H9 (cell line): ENCODE measurements around the gene TSPYL1. TPM values are rescaled to one million over a fixed set of nuclear protein-coding genes. Genes with fewer than 3 reads are reported as not detected.

Source experiments
- DNase-seq: peaks from one replicate; pipeline ENCODE4 v3.0.0-alpha.2; 2017
- H2AFZ ChIP-seq: one replicate; pipeline ENCODE4 v1.6.1; 2013; ENCODE audit warnings: mild to moderate bottlenecking, low read length, control low read depth, moderate library complexity
- H2AK5ac ChIP-seq: 2 replicates; pipeline ENCODE4 v1.6.1; 2013; ENCODE audit warnings: low read length, control low read depth, mixed read lengths; ENCODE audit not compliant: insufficient read length
- H2BK120ac ChIP-seq: one replicate; pipeline ENCODE4 v1.6.1; 2013; ENCODE audit warnings: low read depth, mild to moderate bottlenecking, low read length, control low read depth, inconsistent platforms; ENCODE audit not compliant: poor library complexity, severe bottlenecking
- H2BK12ac ChIP-seq: 2 replicates; pipeline ENCODE4 v1.6.1; 2013; ENCODE audit warnings: low read length, control low read depth, mixed read lengths, low read depth; ENCODE audit not compliant: insufficient read length
- H2BK15ac ChIP-seq: 2 replicates; pipeline ENCODE4 v1.6.1; 2013; ENCODE audit warnings: low read depth, low read length, control low read depth
- H2BK20ac ChIP-seq: one replicate; pipeline ENCODE4 v1.6.1; 2013; ENCODE audit warnings: low read depth, mild to moderate bottlenecking, low read length, control low read depth, inconsistent platforms; ENCODE audit not compliant: poor library complexity, severe bottlenecking
- H2BK5ac ChIP-seq: 2 replicates; pipeline ENCODE4 v1.6.1; 2013; ENCODE audit warnings: low read length, control low read depth, mixed read lengths; ENCODE audit not compliant: insufficient read length
- H3K14ac ChIP-seq: 2 replicates; pipeline ENCODE4 v1.6.1; 2013; ENCODE audit warnings: low read length, control low read depth; ENCODE audit not compliant: insufficient read depth
- H3K18ac ChIP-seq: 2 replicates; pipeline ENCODE4 v1.6.1; 2013; ENCODE audit warnings: low read depth, mild to moderate bottlenecking, mixed read lengths, low read length, control low read depth; ENCODE audit not compliant: insufficient read length
- H3K23ac ChIP-seq: 2 replicates; pipeline ENCODE4 v1.6.1; 2013; ENCODE audit warnings: low read length, control low read depth, mixed read lengths, low read depth; ENCODE audit not compliant: insufficient read length
- H3K23me2 ChIP-seq: 2 replicates; pipeline ENCODE4 v1.6.1; 2013; ENCODE audit warnings: low read depth, mild to moderate bottlenecking, mixed read lengths, low read length, control low read depth; ENCODE audit not compliant: insufficient read length, poor library complexity, severe bottlenecking
- H3K27ac ChIP-seq: 2 replicates; pipeline ENCODE4 v1.5.1; 2013; ENCODE audit warnings: low read length, control low read depth, mixed read lengths, low read depth; ENCODE audit not compliant: insufficient read length
- H3K27me3 ChIP-seq: 2 replicates; pipeline ENCODE4 v1.6.1; 2013; ENCODE audit warnings: low read length, control low read depth, inconsistent platforms; ENCODE audit not compliant: insufficient read depth
- H3K4ac ChIP-seq: 2 replicates; pipeline ENCODE4 v1.6.1; 2013; ENCODE audit warnings: low read depth, mild to moderate bottlenecking, control low read depth, inconsistent platforms, low read length, moderate library complexity
- H3K4me1 ChIP-seq: 2 replicates; pipeline ENCODE4 v1.6.1; 2013; ENCODE audit warnings: low read length, control low read depth, inconsistent platforms; ENCODE audit not compliant: insufficient read depth
- H3K4me2 ChIP-seq: 2 replicates; pipeline ENCODE4 v1.6.1; 2013; ENCODE audit warnings: low read length, control low read depth, mixed read lengths; ENCODE audit not compliant: insufficient read length, insufficient read depth
- H3K56ac ChIP-seq: 2 replicates; pipeline ENCODE4 v1.6.1; 2013; ENCODE audit warnings: low read depth, mild to moderate bottlenecking, mixed read lengths, low read length, control low read depth; ENCODE audit not compliant: insufficient read length
- H3K79me1 ChIP-seq: 2 replicates; pipeline ENCODE4 v1.6.1; 2013; ENCODE audit warnings: low read depth, mild to moderate bottlenecking, moderate library complexity, low read length, control low read depth, inconsistent platforms; ENCODE audit not compliant: insufficient read depth, poor library complexity, severe bottlenecking
- H3K79me2 ChIP-seq: 2 replicates; pipeline ENCODE4 v1.6.1; 2013; ENCODE audit warnings: low read length, control low read depth, inconsistent platforms; ENCODE audit not compliant: insufficient read depth
- H3K9ac ChIP-seq: 2 replicates; pipeline ENCODE4 v1.6.1; 2013; ENCODE audit warnings: low read length, control low read depth, mixed read lengths; ENCODE audit not compliant: insufficient read length; ENCODE audit errors: extremely low read depth
- H3K9me3 ChIP-seq: one replicate; pipeline ENCODE4 v1.6.1; 2013; ENCODE audit warnings: low read depth, low read length, inconsistent platforms; ENCODE audit not compliant: control insufficient read depth
- H3T11ph ChIP-seq: one replicate; pipeline ENCODE4 v1.6.1; 2013; ENCODE audit warnings: mild to moderate bottlenecking, low read length, control low read depth, inconsistent platforms
- H4K20me1 ChIP-seq: one replicate; pipeline ENCODE4 v1.6.1; 2013; ENCODE audit not compliant: control insufficient read depth, insufficient read length, insufficient read depth
- H4K5ac ChIP-seq: 2 replicates; pipeline ENCODE4 v1.6.1; 2013; ENCODE audit warnings: low read depth, mild to moderate bottlenecking, mixed read lengths, low read length, control low read depth; ENCODE audit not compliant: insufficient read length
- H4K8ac ChIP-seq: replicated peaks from 2 replicates; pipeline ENCODE4 v1.6.1; 2013; ENCODE audit warnings: low read length, control low read depth, mixed read lengths, low read depth; ENCODE audit not compliant: insufficient read length
- H4K91ac ChIP-seq: 2 replicates; pipeline ENCODE4 v1.6.1; 2013; ENCODE audit warnings: low read depth, mild to moderate bottlenecking, moderate library complexity, mixed read lengths, low read length, control low read depth; ENCODE audit not compliant: insufficient read length
- H3K27ac Mint-ChIP-seq, 3 experiments: 2 replicates in 2 of 3; 3 replicates in 1 of 3; pipeline ENCODE4 v1.8.0; 2020 to 2021; ENCODE audit warnings: mixed read lengths in 3 of 3, mild to moderate bottlenecking in 1 of 3, moderate library complexity in 1 of 3
- H3K27me3 Mint-ChIP-seq: 2 replicates; pipeline ENCODE4 v1.8.0; 2021; ENCODE audit warnings: low read depth, mild to moderate bottlenecking, moderate library complexity, mixed read lengths
- H3K36me3 Mint-ChIP-seq, 3 experiments: 2 replicates in 2 of 3; 3 replicates in 1 of 3; pipeline ENCODE4 v1.8.0; 2020 to 2021; ENCODE audit warnings: low read depth in 3 of 3, mixed read lengths in 3 of 3; ENCODE audit not compliant: insufficient read depth in 1 of 3
- H3K4me1 Mint-ChIP-seq, 2 experiments: 2 replicates each; pipeline ENCODE4 v1.8.0; 2020; ENCODE audit warnings: mixed read lengths in 2 of 2
- H3K4me3 Mint-ChIP-seq, 2 experiments: 2 replicates in 1 of 2; 3 replicates in 1 of 2; pipeline ENCODE4 v1.8.0; 2020 to 2021; ENCODE audit warnings: mild to moderate bottlenecking in 2 of 2, mixed read lengths in 2 of 2, moderate library complexity in 1 of 2
- H3K9me3 Mint-ChIP-seq, 2 experiments: 2 replicates in 1 of 2; 3 replicates in 1 of 2; pipeline ENCODE4 v1.8.0; 2020; ENCODE audit warnings: mild to moderate bottlenecking in 2 of 2, mixed read lengths in 2 of 2, moderate library complexity in 1 of 2
- WGBS: extraction: QIAGEN DNeasy Blood & Tissue Kit; methylation state at CpG from one replicate; pipeline ENCODE4 v1.1.7; 2013; ENCODE audit warnings: missing lambda C conversion rate, low lambda C conversion rate, mixed read lengths; ENCODE audit not compliant: insufficient read length; ENCODE audit errors: extremely low coverage; 5-methylcytosine and 5-hydroxymethylcytosine counted together
- total RNA-seq: library from RNA; stranded (reverse); gene quantifications from 2 replicates; pipeline ENCODE4 v1.2.1, GENCODE V29; 2021
- TF ChIP-seq, protein P1 (sequence below): fragments of 200-600 bp; sonication (generic); conservative IDR thresholded peaks from 3 replicates; pipeline ENCODE4 v1.8.0; 2021; ENCODE audit warnings: antibody characterized with exemption, mild to moderate bottlenecking

The TSPYL1 gene
- total RNA-seq, 1 experiment from 2014 or later: 75.3 TPM

DNA sequence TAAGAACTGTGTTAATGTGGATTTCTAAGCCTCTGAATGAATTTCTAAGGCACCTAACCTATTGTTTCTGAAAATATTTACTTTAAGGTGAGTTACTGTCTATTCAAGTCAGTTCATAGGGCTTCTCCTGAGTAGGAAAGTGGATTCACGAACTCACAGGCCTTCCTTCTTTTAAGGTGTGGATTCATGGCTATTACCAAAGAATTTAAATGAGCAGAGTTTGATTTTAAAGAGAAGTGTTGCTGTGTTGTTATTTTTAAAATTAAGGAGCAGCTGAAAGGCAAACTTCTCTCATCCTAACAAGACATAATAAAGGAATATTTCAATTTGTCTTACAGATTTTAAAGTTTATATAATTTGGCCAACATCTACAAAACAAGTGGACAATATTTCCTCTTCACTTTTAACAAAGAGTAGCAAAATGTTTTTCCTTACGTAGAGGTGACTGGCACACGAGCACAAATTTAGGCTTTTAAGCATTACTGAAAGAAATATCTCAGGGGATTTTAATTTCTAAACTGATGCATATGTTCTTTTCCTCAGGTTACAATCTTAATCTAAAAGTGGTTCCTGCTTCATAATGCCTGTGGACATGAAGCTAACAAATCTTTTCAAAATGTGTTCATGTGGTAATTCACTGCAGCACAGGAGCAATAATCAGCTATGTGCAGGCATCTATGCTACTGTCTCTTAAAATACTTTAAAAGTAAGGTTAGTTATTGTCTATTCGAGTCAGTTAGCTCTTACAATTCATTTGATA is 25.3 kb downstream of the TSPYL1 start:
- H3K4me1 Mint-ChIP-seq: peaks cover 26 to 28% of the 10 kb centered on the region in 2 experiments
- H3K27ac Mint-ChIP-seq: no peak overlapping the region
- Histone ChIP-seq H2BK20ac (no peak overlapping the region), H2BK120ac (no peak overlapping the region), H3K23ac (no peak overlapping the region), H4K20me1 (no peaks in the 10 kb centered on the region), H3K4ac (no peak overlapping the region; the same call in 1 of the 2 replicates), H4K8ac (no peak overlapping the region), H3T11ph (peak overlapping the region; percentile 96), H3K9ac (peak overlapping the region; percentile 96), H3K14ac (peak overlapping the region; percentile 81; the same call in 1 of the 2 replicates), H3K79me2 (peaks cover 3% of the 10 kb centered on the region; the same call in 1 of the 2 replicates), H3K79me1 (no peaks in the 10 kb centered on the region), H3K4me2 (peak overlapping the region; percentile 75), H3K4me1 (peaks cover 10% of the 10 kb centered on the region; the same call in 1 of the 2 replicates), H2AK5ac (no peak overlapping the region), H4K91ac (no peak overlapping the region), H2BK12ac (no peak overlapping the region), H2AFZ (no peak overlapping the region), H3K18ac (peak overlapping the region; percentile 17), H4K5ac (no peak overlapping the region), H3K27me3 (no peaks in the 10 kb centered on the region), H2BK5ac (no peak overlapping the region), H3K27ac (no peak overlapping the region), H3K9me3 (no peaks in the 10 kb centered on the region), H3K23me2 (peaks cover 9% of the 10 kb centered on the region), H3K56ac (no peak overlapping the region), H2BK15ac (no peak overlapping the region)
- H3K27me3 Mint-ChIP-seq: no peaks in the 10 kb centered on the region
- H3K36me3 Mint-ChIP-seq: peaks cover 4 to 12% (median 6%) of the 10 kb centered on the region in 3 experiments; a peak in 4 of 7 replicates
- 100% methylated on average over 1 of the region's 4 CpGs for WGBS
- no peaks in the 10 kb centered on the region for H3K9me3 Mint-ChIP-seq
- TF ChIP-seq, protein P1, sequence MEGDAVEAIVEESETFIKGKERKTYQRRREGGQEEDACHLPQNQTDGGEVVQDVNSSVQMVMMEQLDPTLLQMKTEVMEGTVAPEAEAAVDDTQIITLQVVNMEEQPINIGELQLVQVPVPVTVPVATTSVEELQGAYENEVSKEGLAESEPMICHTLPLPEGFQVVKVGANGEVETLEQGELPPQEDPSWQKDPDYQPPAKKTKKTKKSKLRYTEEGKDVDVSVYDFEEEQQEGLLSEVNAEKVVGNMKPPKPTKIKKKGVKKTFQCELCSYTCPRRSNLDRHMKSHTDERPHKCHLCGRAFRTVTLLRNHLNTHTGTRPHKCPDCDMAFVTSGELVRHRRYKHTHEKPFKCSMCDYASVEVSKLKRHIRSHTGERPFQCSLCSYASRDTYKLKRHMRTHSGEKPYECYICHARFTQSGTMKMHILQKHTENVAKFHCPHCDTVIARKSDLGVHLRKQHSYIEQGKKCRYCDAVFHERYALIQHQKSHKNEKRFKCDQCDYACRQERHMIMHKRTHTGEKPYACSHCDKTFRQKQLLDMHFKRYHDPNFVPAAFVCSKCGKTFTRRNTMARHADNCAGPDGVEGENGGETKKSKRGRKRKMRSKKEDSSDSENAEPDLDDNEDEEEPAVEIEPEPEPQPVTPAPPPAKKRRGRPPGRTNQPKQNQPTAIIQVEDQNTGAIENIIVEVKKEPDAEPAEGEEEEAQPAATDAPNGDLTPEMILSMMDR: no peak
- H3K4me3 Mint-ChIP-seq: no peak overlapping the region
- no peak for DNase-seq
